Smooth muscle cell (in vitro differentiated cells): ENCODE measurements around the gene PIGC. TPM values are rescaled to one million over a fixed set of nuclear protein-coding genes. Genes with fewer than 3 reads are reported as not detected.

Experiments
- DNase-seq: peaks from one replicate; lab custom pipeline; 2025; ENCODE audit not compliant: unreplicated experiment; lab: John Stamatoyannopoulos, UW
- H2AFZ ChIP-seq: fragments of 200-600 bp; sonication (generic); 2 replicates; pipeline ENCODE4 v1.6.0; 2016; ENCODE audit warnings: antibody characterized with exemption, low read depth, mild to moderate bottlenecking
- H3F3A ChIP-seq: fragments of 200-600 bp; sonication (generic); 2 replicates; pipeline ENCODE4 v1.6.0; 2017; ENCODE audit warnings: antibody characterized with exemption, low read depth
- H3K27ac ChIP-seq: fragments of 200-600 bp; sonication (generic); 2 replicates; pipeline ENCODE4 v1.5.1; 2016; ENCODE audit warnings: low read depth, mild to moderate bottlenecking
- H3K27me3 ChIP-seq: fragments of 200-600 bp; sonication (generic); 2 replicates; pipeline ENCODE4 v1.6.1; 2016; ENCODE audit warnings: low read depth, mild to moderate bottlenecking
- H3K36me3 ChIP-seq: fragments of 200-600 bp; sonication (generic); 2 replicates; pipeline ENCODE4 v1.5.1; 2016; ENCODE audit warnings: low read depth
- H3K4me1 ChIP-seq: fragments of 200-600 bp; sonication (generic); 2 replicates; pipeline ENCODE4 v1.5.1; 2016; ENCODE audit warnings: low read depth
- H3K4me2 ChIP-seq: fragments of 200-600 bp; sonication (generic); 2 replicates; pipeline ENCODE4 v1.6.0; 2016; ENCODE audit warnings: mild to moderate bottlenecking
- H3K4me3 ChIP-seq: fragments of 200-600 bp; sonication (generic); 2 replicates; pipeline ENCODE4 v1.5.1; 2016; ENCODE audit warnings: mild to moderate bottlenecking
- H3K79me2 ChIP-seq: fragments of 200-600 bp; sonication (generic); 2 replicates; pipeline ENCODE4 v1.6.0; 2016; ENCODE audit warnings: low read depth, mild to moderate bottlenecking
- H3K9ac ChIP-seq: fragments of 200-600 bp; sonication (generic); 2 replicates; pipeline ENCODE4 v1.6.0; 2016; ENCODE audit warnings: low read depth
- H3K9me3 ChIP-seq: fragments of 200-600 bp; sonication (generic); replicated peaks from 2 replicates; pipeline ENCODE4 v1.5.1; 2016; ENCODE audit warnings: low read depth
- H4K20me1 ChIP-seq: fragments of 200-600 bp; sonication (generic); 2 replicates; pipeline ENCODE4 v1.6.0; 2016; ENCODE audit warnings: low read depth
- WGBS: methylation state at CpG from one replicate; pipeline ENCODE4 v1.1.7; 2016; ENCODE audit warnings: low lambda C conversion rate; 5-methylcytosine and 5-hydroxymethylcytosine counted together
- polyA plus RNA-seq: library from polyadenylated mRNA; unstranded; fragments of >200 nt; fragmentation: Nextera tagmentation; extraction: Ambion mirVana; gene quantifications from 2 replicates; pipeline ENCODE4 v1.2.1, GENCODE V29; 2016
- total RNA-seq: library from RNA; depleted of rRNA; stranded (reverse); fragments of >200 nt; gene quantifications from 2 replicates; pipeline ENCODE4 v1.2.3, GENCODE V29; 2014
- TF ChIP-seq, protein P1 (sequence below): fragments of 200-600 bp; sonication (generic); IDR thresholded peaks from 2 replicates; pipeline ENCODE4 v1.5.1; 2017; ENCODE audit warnings: borderline replicate concordance, mild to moderate bottlenecking, antibody characterized with exemption; ENCODE audit not compliant: insufficient read depth, poor library complexity, severe bottlenecking

Gene PIGC
- total and polyA plus RNA-seq, 2 experiments from 2014 or later: 25.3 to 41.1 TPM

DNA sequence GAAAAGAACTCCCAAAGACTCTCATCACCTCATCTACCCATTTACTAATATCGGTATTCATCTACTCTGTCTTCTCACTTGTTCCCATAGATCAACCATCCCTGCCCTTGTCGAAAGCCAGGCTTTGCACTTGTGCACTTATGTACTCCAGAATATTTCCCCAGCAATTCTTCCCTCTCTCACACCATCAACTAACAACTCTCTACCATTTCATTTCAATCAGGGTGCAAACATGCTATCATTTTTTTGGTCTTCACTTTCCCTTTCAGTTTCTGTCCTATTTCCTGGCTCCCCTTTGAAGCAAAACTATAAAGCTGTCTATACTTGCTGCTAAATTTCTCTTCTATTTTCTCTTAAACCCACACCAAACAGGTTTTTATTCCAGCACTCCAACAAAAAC is 16.7 kb downstream of the PIGC start:
- H2AFZ ChIP-seq: no peak overlapping the region
- WGBS: 97% methylated on average over 2 of the region's 2 CpGs
- no peak overlapping the region for H3K4me3 ChIP-seq
- H3K4me1 ChIP-seq: peaks cover under 1% of the 10 kb centered on the region
- H3F3A ChIP-seq: no peaks in the 10 kb centered on the region
- no peak overlapping the region for H3K4me2 ChIP-seq
- H3K79me2 ChIP-seq: peaks cover 20% of the 10 kb centered on the region
- H3K27me3 ChIP-seq: no peaks in the 10 kb centered on the region
- no peak for DNase-seq
- TF ChIP-seq, protein P1, sequence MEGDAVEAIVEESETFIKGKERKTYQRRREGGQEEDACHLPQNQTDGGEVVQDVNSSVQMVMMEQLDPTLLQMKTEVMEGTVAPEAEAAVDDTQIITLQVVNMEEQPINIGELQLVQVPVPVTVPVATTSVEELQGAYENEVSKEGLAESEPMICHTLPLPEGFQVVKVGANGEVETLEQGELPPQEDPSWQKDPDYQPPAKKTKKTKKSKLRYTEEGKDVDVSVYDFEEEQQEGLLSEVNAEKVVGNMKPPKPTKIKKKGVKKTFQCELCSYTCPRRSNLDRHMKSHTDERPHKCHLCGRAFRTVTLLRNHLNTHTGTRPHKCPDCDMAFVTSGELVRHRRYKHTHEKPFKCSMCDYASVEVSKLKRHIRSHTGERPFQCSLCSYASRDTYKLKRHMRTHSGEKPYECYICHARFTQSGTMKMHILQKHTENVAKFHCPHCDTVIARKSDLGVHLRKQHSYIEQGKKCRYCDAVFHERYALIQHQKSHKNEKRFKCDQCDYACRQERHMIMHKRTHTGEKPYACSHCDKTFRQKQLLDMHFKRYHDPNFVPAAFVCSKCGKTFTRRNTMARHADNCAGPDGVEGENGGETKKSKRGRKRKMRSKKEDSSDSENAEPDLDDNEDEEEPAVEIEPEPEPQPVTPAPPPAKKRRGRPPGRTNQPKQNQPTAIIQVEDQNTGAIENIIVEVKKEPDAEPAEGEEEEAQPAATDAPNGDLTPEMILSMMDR: no peak
- H3K36me3 ChIP-seq: no peaks in the 10 kb centered on the region
- no peak overlapping the region for H3K9ac ChIP-seq
- no peak overlapping the region for H3K27ac ChIP-seq
- H4K20me1 ChIP-seq: no peaks in the 10 kb centered on the region
- no peaks in the 10 kb centered on the region for H3K9me3 ChIP-seq

- H3K36me3 ChIP-seq: no peaks in the 10 kb centered on the region
- H3K27me3 ChIP-seq: no peaks in the 10 kb centered on the region
- H2AFZ ChIP-seq: no peak overlapping the region
- no peak overlapping the region for H3K4me2 ChIP-seq
- H3K27ac ChIP-seq: no peak overlapping the region
- DNase-seq: no peak
- H3K9me3 ChIP-seq: no peaks in the 10 kb centered on the region
- no peak overlapping the region for H3K4me3 ChIP-seq
- no peaks in the 10 kb centered on the region for H3F3A ChIP-seq
- TF ChIP-seq, protein P1: no peak
- H3K9ac ChIP-seq: no peak overlapping the region
- H3K79me2 ChIP-seq: peaks cover 20% of the 10 kb centered on the region
- WGBS: 97% methylated on average over 3 of the region's 3 CpGs
- H3K4me1 ChIP-seq: peaks cover 5% of the 10 kb centered on the region
- no peaks in the 10 kb centered on the region for H4K20me1 ChIP-seq
These were observed 18.5 kb downstream of the PIGC start for GRCh38 chr1:172425339-172425738.

DNA sequence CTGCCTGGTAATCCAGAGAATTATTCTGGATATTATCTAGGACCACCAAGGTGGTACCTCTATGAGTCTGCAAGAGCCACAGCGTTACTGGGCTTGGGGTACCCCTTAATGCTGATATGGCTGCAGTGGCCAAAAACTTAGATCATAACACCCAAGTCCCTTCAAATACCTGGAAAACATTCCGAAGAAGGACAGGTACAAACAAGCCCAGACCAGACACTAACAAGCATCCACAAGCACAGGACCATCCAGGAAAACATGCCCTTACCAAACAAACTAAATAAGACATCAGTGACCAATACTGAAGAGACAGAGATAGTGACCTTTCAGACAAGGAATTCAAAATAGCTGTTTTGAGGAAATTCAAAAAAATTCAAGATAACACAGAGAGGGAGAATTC is 20.5 kb downstream of the PIGC start:
- WGBS: 88% methylated on average over 2 of the region's 2 CpGs
- no peaks in the 10 kb centered on the region for H3K36me3 ChIP-seq
- H3K27ac ChIP-seq: no peak overlapping the region
- TF ChIP-seq, protein P1: no peak
- no peaks in the 10 kb centered on the region for H3F3A ChIP-seq
- H3K4me2 ChIP-seq: no peak overlapping the region
- no peak for DNase-seq
- peaks cover 5% of the 10 kb centered on the region for H3K4me1 ChIP-seq
- no peak overlapping the region for H2AFZ ChIP-seq
- H3K9me3 ChIP-seq: no peaks in the 10 kb centered on the region
- H4K20me1 ChIP-seq: no peaks in the 10 kb centered on the region
- H3K9ac ChIP-seq: no peak overlapping the region
- H3K4me3 ChIP-seq: no peak overlapping the region
- peaks cover 12% of the 10 kb centered on the region for H3K79me2 ChIP-seq
- H3K27me3 ChIP-seq: no peaks in the 10 kb centered on the region

GRCh38 chr1:172421974-172422604 is 21.8 kb downstream of the PIGC start:
- Histone ChIP-seq H3K27me3 (no peaks in the 10 kb centered on the region), H3K36me3 (no peaks in the 10 kb centered on the region), H3K4me3 (no peak overlapping the region), H3K9me3 (no peaks in the 10 kb centered on the region), H3K4me2 (no peak overlapping the region), H3K4me1 (peaks cover 5% of the 10 kb centered on the region), H3K9ac (no peak overlapping the region), H4K20me1 (no peaks in the 10 kb centered on the region), H2AFZ (no peak overlapping the region), H3K27ac (no peak overlapping the region), H3F3A (no peaks in the 10 kb centered on the region), H3K79me2 (peaks cover 6% of the 10 kb centered on the region)
- TF ChIP-seq, protein P1: no peak
- no peak for DNase-seq
- WGBS: 95% methylated on average over 5 of the region's 5 CpGs
